ENCODE measurements around the gene MACROD2. TPM values are rescaled to one million over a fixed set of nuclear protein-coding genes. Genes with fewer than 3 reads are reported as not detected.

The MACROD2 gene
- total RNA-seq, 1 experiment from 2014 or later, result 1.4 TPM

GRCh38 chr20:15603978-15604805 lies 1608.9 kb downstream of the MACROD2 start:
- no peak for DNase-seq (ENCODE audit: low spot score)
- BruUV-seq (replicated peaks), result no TSS peak
- Histone ChIP-seq H3K27me3 (replicated peaks; ENCODE audit: insufficient read depth, low read depth, low read length, poor library complexity) (no peaks in the 10 kb centered on the region), H3K4me3 (ENCODE audit: low read depth, low read length, poor library complexity, severe bottlenecking) (no peak overlapping the region), H3K9me3 (ENCODE audit: low read depth, low read length, poor library complexity, severe bottlenecking) (peaks cover 12% of the 10 kb centered on the region), H3K27ac (ENCODE audit: low read depth, low read length, poor library complexity, severe bottlenecking) (no peak overlapping the region), H3K4me1 (ENCODE audit: insufficient read depth, low read length, poor library complexity, severe bottlenecking) (no peaks in the 10 kb centered on the region), H3K36me3 (ENCODE audit: insufficient read depth, low read length, poor library complexity, severe bottlenecking) (no peaks in the 10 kb centered on the region)
- intact Hi-C loops (cut with micrococcal nuclease; ENCODE audit: unreplicated experiment), result no loop called here
- POLR2A ChIA-PET (ENCODE audit: low non-redundant PET), result no interaction called here
- CTCF ChIA-PET, result no interaction called here
- no peak for TF ChIP-seq CTCF (conservative IDR thresholded peaks at IDR 0.05; ENCODE audit: low read depth, low read length)
- no peak for TF ChIP-seq EZH2 (IDR thresholded peaks at IDR 0.05; ENCODE audit: borderline replicate concordance, low read depth, low read length, poor library complexity, severe bottlenecking)

- H3K36me3 ChIP-seq (ENCODE audit: insufficient read depth, low read length, poor library complexity, severe bottlenecking), result no peaks in the 10 kb centered on the region
- no peak for DNase-seq (ENCODE audit: low spot score)
- intact Hi-C loops (cut with micrococcal nuclease; ENCODE audit: unreplicated experiment), result no loop called here
- BruUV-seq (replicated peaks), result no TSS peak
- ChIA-PET CTCF (no interaction called here), POLR2A (ENCODE audit: low non-redundant PET) (no interaction called here)
- H3K27ac ChIP-seq (ENCODE audit: low read depth, low read length, poor library complexity, severe bottlenecking), result no peak overlapping the region
- H3K4me1 ChIP-seq (ENCODE audit: insufficient read depth, low read length, poor library complexity, severe bottlenecking), result no peaks in the 10 kb centered on the region
- no peaks in the 10 kb centered on the region for H3K27me3 ChIP-seq (replicated peaks; ENCODE audit: insufficient read depth, low read depth, low read length, poor library complexity)
- H3K4me3 ChIP-seq (ENCODE audit: low read depth, low read length, poor library complexity, severe bottlenecking), result no peak overlapping the region
- H3K9me3 ChIP-seq (ENCODE audit: low read depth, low read length, poor library complexity, severe bottlenecking), result peaks cover 29% of the 10 kb centered on the region
- TF ChIP-seq EZH2 (IDR thresholded peaks at IDR 0.05; ENCODE audit: borderline replicate concordance, low read depth, low read length, poor library complexity, severe bottlenecking) (no peak), CTCF (conservative IDR thresholded peaks at IDR 0.05; ENCODE audit: low read depth, low read length) (no peak)
Observed at GRCh38 chr20:15609921-15610320, 1614.6 kb downstream of the MACROD2 start.

GRCh38 chr20:15610787-15611186 lies 1615.5 kb downstream of the MACROD2 start:
- no peak for DNase-seq (ENCODE audit: low spot score)
- CTCF ChIA-PET, result no interaction called here
- Histone ChIP-seq H3K9me3 (ENCODE audit: low read depth, low read length, poor library complexity, severe bottlenecking) (peaks cover 24% of the 10 kb centered on the region), H3K36me3 (ENCODE audit: insufficient read depth, low read length, poor library complexity, severe bottlenecking) (no peaks in the 10 kb centered on the region), H3K4me3 (ENCODE audit: low read depth, low read length, poor library complexity, severe bottlenecking) (no peak overlapping the region), H3K27me3 (replicated peaks; ENCODE audit: insufficient read depth, low read depth, low read length, poor library complexity) (no peaks in the 10 kb centered on the region), H3K4me1 (ENCODE audit: insufficient read depth, low read length, poor library complexity, severe bottlenecking) (no peaks in the 10 kb centered on the region), H3K27ac (ENCODE audit: low read depth, low read length, poor library complexity, severe bottlenecking) (no peak overlapping the region)
- no TSS peak for BruUV-seq (replicated peaks)
- TF ChIP-seq EZH2 (IDR thresholded peaks at IDR 0.05; ENCODE audit: borderline replicate concordance, low read depth, low read length, poor library complexity, severe bottlenecking), result no peak
- POLR2A ChIA-PET (ENCODE audit: low non-redundant PET), result no interaction called here
- intact Hi-C loops (cut with micrococcal nuclease; ENCODE audit: unreplicated experiment), result no loop called here

- no peak overlapping the region for H3K4me3 ChIP-seq (ENCODE audit: low read depth, low read length, poor library complexity, severe bottlenecking)
- ChIA-PET CTCF (no interaction called here), POLR2A (ENCODE audit: low non-redundant PET) (no interaction called here)
- no peak overlapping the region for H3K27ac ChIP-seq (ENCODE audit: low read depth, low read length, poor library complexity, severe bottlenecking)
- DNase-seq (ENCODE audit: low spot score), result no peak
- H3K4me1 ChIP-seq (ENCODE audit: insufficient read depth, low read length, poor library complexity, severe bottlenecking), result no peaks in the 10 kb centered on the region
- TF ChIP-seq EZH2 (IDR thresholded peaks at IDR 0.05; ENCODE audit: borderline replicate concordance, low read depth, low read length, poor library complexity, severe bottlenecking) (no peak), CTCF (conservative IDR thresholded peaks at IDR 0.05; ENCODE audit: low read depth, low read length) (no peak)
- H3K36me3 ChIP-seq (ENCODE audit: insufficient read depth, low read length, poor library complexity, severe bottlenecking), result no peaks in the 10 kb centered on the region
- peaks cover 20% of the 10 kb centered on the region for H3K9me3 ChIP-seq (ENCODE audit: low read depth, low read length, poor library complexity, severe bottlenecking)
- H3K27me3 ChIP-seq (replicated peaks; ENCODE audit: insufficient read depth, low read depth, low read length, poor library complexity), result no peaks in the 10 kb centered on the region
- BruUV-seq (replicated peaks), result no TSS peak
- intact Hi-C loops (cut with micrococcal nuclease; ENCODE audit: unreplicated experiment), result no loop called here
Observed at GRCh38 chr20:15611541-15611940, 1616.2 kb downstream of the MACROD2 start.
